Measurements from ENCODE around the gene NAA50. TPM values are rescaled to one million over a fixed set of nuclear protein-coding genes. Genes with fewer than 3 reads are reported as not detected.

Gene NAA50
- total RNA-seq, result 100 to 1,000 TPM in 3 of 4 donors, 10 to 100 TPM in 1; 87.3 to 184 (median 128) TPM

- under 1% methylated on average over 57 of the region's 72 CpGs for WGBS
- Histone ChIP-seq H3K27ac (peak within 1 kb of the TSS; percentile 99), H3K27me3 (no peaks in the 10 kb centered on the region), H3K9me3 (no peaks in the 10 kb centered on the region), H3K4me1 (peaks cover 67% of the 10 kb centered on the region), H3K36me3 (no peaks in the 10 kb centered on the region), H3K4me3 (peak within 1 kb of the TSS; percentile 95)
- DNase-seq (ENCODE audit: low spot score in 2 of 2), result peak; percentile 97
- TF ChIP-seq EP300 (IDR thresholded peaks at IDR 0.05) (no peak), CTCF (IDR thresholded peaks at IDR 0.05) (no peak), POLR2AphosphoS5 (IDR thresholded peaks at IDR 0.05) (peak in 2 of 3 donors; percentile 10 to 69), POLR2A (IDR thresholded peaks at IDR 0.05) (peak; percentile 74 to 88)
Observed at GRCh38 chr3:113745756-113746547, at the start of gene NAA50. Gene NAA50 (minus strand): TSS chr3:113746249. CDS start chr3:113745949, 300 bp downstream.

- WGBS, result 92% methylated on average over 4 of the region's 4 CpGs
Observed at GRCh38 chr3:113795693-113796092, 49.6 kb upstream of the NAA50 start.

GRCh38 chr3:113794526-113794925, 48.5 kb upstream of the NAA50 start:
- no peaks in the 10 kb centered on the region for H3K27me3 ChIP-seq
- H3K4me3 ChIP-seq, result no peak overlapping the region
- no peak overlapping the region for H3K27ac ChIP-seq
- TF ChIP-seq POLR2AphosphoS5 (IDR thresholded peaks at IDR 0.05) (no peak), POLR2A (IDR thresholded peaks at IDR 0.05) (no peak), EP300 (IDR thresholded peaks at IDR 0.05) (no peak), CTCF (IDR thresholded peaks at IDR 0.05) (no peak)
- peaks cover 75% of the 10 kb centered on the region for H3K36me3 ChIP-seq
- no peak for DNase-seq (ENCODE audit: low spot score in 2 of 2)
- H3K4me1 ChIP-seq, result no peaks in the 10 kb centered on the region
- WGBS, result 94% methylated on average over 4 of the region's 4 CpGs
- no peaks in the 10 kb centered on the region for H3K9me3 ChIP-seq

More at GRCh38 chr3:113795693-113796092, 49.6 kb upstream of the NAA50 start:
- Histone ChIP-seq H3K4me3 (no peak overlapping the region), H3K36me3 (peaks cover 81% of the 10 kb centered on the region), H3K4me1 (no peaks in the 10 kb centered on the region), H3K27me3 (no peaks in the 10 kb centered on the region), H3K27ac (no peak overlapping the region), H3K9me3 (no peaks in the 10 kb centered on the region)
- DNase-seq (ENCODE audit: low spot score in 2 of 2), result no peak
- no peak for TF ChIP-seq POLR2AphosphoS5 (IDR thresholded peaks at IDR 0.05)
- no peak for TF ChIP-seq POLR2A (IDR thresholded peaks at IDR 0.05)
- no peak for TF ChIP-seq CTCF (IDR thresholded peaks at IDR 0.05)
- no peak for TF ChIP-seq EP300 (IDR thresholded peaks at IDR 0.05)

GRCh38 chr3:113791381-113791780, 45.3 kb upstream of the NAA50 start:
- H3K9me3 ChIP-seq, result no peaks in the 10 kb centered on the region
- no peak for TF ChIP-seq POLR2A (IDR thresholded peaks at IDR 0.05)
- no peak for TF ChIP-seq POLR2AphosphoS5 (IDR thresholded peaks at IDR 0.05)
- no peak for TF ChIP-seq EP300 (IDR thresholded peaks at IDR 0.05)
- no peak for TF ChIP-seq CTCF (IDR thresholded peaks at IDR 0.05)
- peaks cover 75% of the 10 kb centered on the region for H3K36me3 ChIP-seq

GRCh38 chr3:113783980-113784379, 37.9 kb upstream of the NAA50 start:
- WGBS, result 54% methylated on average over 4 of the region's 4 CpGs
- peak overlapping the region; percentile 43 for H3K27ac ChIP-seq

More at GRCh38 chr3:113791381-113791780, 45.3 kb upstream of the NAA50 start:
- no peak for DNase-seq (ENCODE audit: low spot score in 2 of 2)
- Histone ChIP-seq H3K4me1 (no peaks in the 10 kb centered on the region), H3K4me3 (no peak overlapping the region), H3K27me3 (no peaks in the 10 kb centered on the region), H3K27ac (no peak overlapping the region)

More at GRCh38 chr3:113783980-113784379, 37.9 kb upstream of the NAA50 start:
- H3K4me1 ChIP-seq, result peaks cover 7% of the 10 kb centered on the region
- no peak overlapping the region for H3K4me3 ChIP-seq
- no peak for TF ChIP-seq CTCF (IDR thresholded peaks at IDR 0.05)
- TF ChIP-seq POLR2AphosphoS5 (IDR thresholded peaks at IDR 0.05), result no peak
- no peak for TF ChIP-seq EP300 (IDR thresholded peaks at IDR 0.05)
- TF ChIP-seq POLR2A (IDR thresholded peaks at IDR 0.05), result no peak
- no peaks in the 10 kb centered on the region for H3K27me3 ChIP-seq
- peaks cover 37% of the 10 kb centered on the region for H3K36me3 ChIP-seq
- H3K9me3 ChIP-seq, result no peaks in the 10 kb centered on the region
- DNase-seq (ENCODE audit: low spot score in 2 of 2), result no peak
